HG03571 (cell line): ENCODE measurements around the gene RAB13.

Experiments used
- ATAC-seq: cut with Tn5 transposase; IDR thresholded peaks from one replicate; pipeline ENCODE4 v1.9.1; 2021; ENCODE audit not compliant: unreplicated experiment

Gene RAB13

GRCh38 chr1:153934746-153935145 lies 51.4 kb downstream of the RAB13 start:
- no peak for ATAC-seq

GRCh38 chr1:153933955-153934354 lies 52.2 kb downstream of the RAB13 start:
- ATAC-seq: no peak

- ATAC-seq: no peak
Observed at GRCh38 chr1:153933430-153933829, 52.7 kb downstream of the RAB13 start.

- ATAC-seq: no peak
Observed at GRCh38 chr1:153932156-153933131, 53.7 kb downstream of the RAB13 start.
